Neuronal stem cell (in vitro differentiated cells): ENCODE results near the gene GFI1. TPM values are rescaled to one million over a fixed set of nuclear protein-coding genes. Genes with fewer than 3 reads are reported as not detected.
"Not testable (repeated sequence)": the region's sequence is repeated elsewhere in the genome, so short reads cannot be mapped to it uniquely, and the experiment has no call there.

Experiments used
- DNase-seq: peaks from one replicate; pipeline ENCODE4 v3.0.0-alpha.2; 2013; ENCODE audit warnings: low spot score
- H2AFZ ChIP-seq: one replicate; pipeline ENCODE4 v1.6.1; 2013; ENCODE audit warnings: mild to moderate bottlenecking, low read length, inconsistent platforms
- H2AK5ac ChIP-seq: 2 replicates; pipeline ENCODE4 v1.6.1; 2013; ENCODE audit warnings: low read depth, mild to moderate bottlenecking, inconsistent platforms, low read length, moderate library complexity, mixed read lengths
- H2BK120ac ChIP-seq: 2 replicates; pipeline ENCODE4 v1.6.1; 2013; ENCODE audit warnings: low read depth, mild to moderate bottlenecking, inconsistent platforms, low read length, moderate library complexity, mixed read lengths
- H2BK12ac ChIP-seq: one replicate; pipeline ENCODE4 v1.6.1; 2013; ENCODE audit warnings: low read length, inconsistent platforms
- H2BK15ac ChIP-seq: 2 replicates; pipeline ENCODE4 v1.6.1; 2013; ENCODE audit warnings: mild to moderate bottlenecking, low read length, inconsistent platforms, mixed read lengths
- H2BK5ac ChIP-seq: one replicate; pipeline ENCODE4 v1.6.1; 2013; ENCODE audit warnings: inconsistent platforms, mild to moderate bottlenecking, low read length, moderate library complexity
- H3K14ac ChIP-seq: one replicate; pipeline ENCODE4 v1.6.1; 2013; ENCODE audit warnings: low read length, inconsistent platforms
- H3K18ac ChIP-seq: 2 replicates; pipeline ENCODE4 v1.6.1; 2013; ENCODE audit warnings: low read length, inconsistent platforms
- H3K23ac ChIP-seq: 2 replicates; pipeline ENCODE4 v1.6.1; 2013; ENCODE audit warnings: low read depth, mild to moderate bottlenecking, mixed read lengths, low read length, inconsistent platforms; ENCODE audit not compliant: poor library complexity
- H3K27ac ChIP-seq: replicated peaks from 3 replicates; pipeline ENCODE4 v1.5.1; 2013; ENCODE audit warnings: low read length, inconsistent platforms
- H3K27me3 ChIP-seq, 3 experiments: 2 replicates each; pipeline ENCODE4 v1.6.1; 2013; ENCODE audit warnings: low read length in 3 of 3, mild to moderate bottlenecking in 2 of 3, inconsistent platforms in 1 of 3, low read depth in 1 of 3, mixed read lengths in 1 of 3, moderate library complexity in 1 of 3; ENCODE audit not compliant: control insufficient read depth in 3 of 3, insufficient read depth in 3 of 3
- H3K36me3 ChIP-seq, 2 donors: replicated peaks in 1 of 2; 2 replicates each; pipeline ENCODE4 v1.6.1; 2013; ENCODE audit warnings: low read length in 2 of 2; ENCODE audit not compliant: control insufficient read depth in 2 of 2, insufficient read depth in 2 of 2
- H3K4ac ChIP-seq: 2 replicates; pipeline ENCODE4 v1.6.1; 2013; ENCODE audit warnings: inconsistent platforms, mild to moderate bottlenecking, low read length, moderate library complexity
- H3K4me1 ChIP-seq, 2 donors: 1 replicate in 1 of 2; 2 replicates in 1 of 2; pipeline ENCODE4 v1.6.1; 2013; ENCODE audit warnings: low read length in 2 of 2, low read depth in 1 of 2; ENCODE audit not compliant: control insufficient read depth in 2 of 2, insufficient read depth in 1 of 2
- H3K4me2 ChIP-seq: one replicate; pipeline ENCODE4 v1.6.1; 2013; ENCODE audit warnings: mild to moderate bottlenecking, low read length, inconsistent platforms; ENCODE audit not compliant: insufficient read depth, poor library complexity, severe bottlenecking
- H3K4me3 ChIP-seq, 2 donors: 2 replicates each; pipeline ENCODE4 v1.5.1; 2013; ENCODE audit warnings: low read length in 2 of 2, mild to moderate bottlenecking in 2 of 2, inconsistent platforms in 1 of 2, moderate library complexity in 1 of 2
- H3K79me1 ChIP-seq: one replicate; pipeline ENCODE4 v1.6.1; 2013; ENCODE audit warnings: low read depth, mild to moderate bottlenecking, inconsistent platforms, low read length, moderate library complexity
- H3K9ac ChIP-seq: one replicate; pipeline ENCODE4 v1.6.1; 2013; ENCODE audit warnings: mild to moderate bottlenecking, low read depth, low read length, inconsistent platforms; ENCODE audit not compliant: poor library complexity
- H3K9me3 ChIP-seq, 2 donors: replicated peaks in 1 of 2; 2 replicates each; pipeline versions ENCODE3 to v1.6.1; 2013; ENCODE audit warnings: low read length in 2 of 2, mild to moderate bottlenecking in 2 of 2, inconsistent platforms in 1 of 2, low read depth in 1 of 2, mixed read lengths in 1 of 2, moderate library complexity in 1 of 2; ENCODE audit not compliant: control insufficient read depth in 2 of 2, insufficient read depth in 1 of 2
- H4K8ac ChIP-seq: one replicate; pipeline ENCODE4 v1.6.1; 2013; ENCODE audit warnings: low read depth, mild to moderate bottlenecking, inconsistent platforms, low read length, moderate library complexity
- H4K91ac ChIP-seq: one replicate; pipeline ENCODE4 v1.6.1; 2013; ENCODE audit warnings: low read length, low read depth, mild to moderate bottlenecking, inconsistent platforms; ENCODE audit not compliant: poor library complexity
- WGBS, 2 donors: extraction: QIAGEN DNeasy Blood & Tissue Kit; methylation state at CpG; one replicate each; pipeline ENCODE4 v1.1.7; 2013; ENCODE audit warnings: missing lambda C conversion rate in 2 of 2, mixed read lengths in 1 of 2; ENCODE audit not compliant: insufficient read length in 2 of 2, insufficient replicate concordance in 1 of 2; ENCODE audit errors: extremely low coverage in 2 of 2; 5-methylcytosine and 5-hydroxymethylcytosine counted together
- polyA plus RNA-seq, 2 experiments: library from polyadenylated mRNA; stranded (reverse); fragments of 200-250 nt; gene quantifications; one replicate each; pipeline ENCODE4 v1.2.3, GENCODE V29; 2013

GFI1 gene
- 0.06 TPM for polyA plus RNA-seq (2013, experiment 1 of 2)
- polyA plus RNA-seq (2013, experiment 2 of 2) = 0.10 TPM

DNA sequence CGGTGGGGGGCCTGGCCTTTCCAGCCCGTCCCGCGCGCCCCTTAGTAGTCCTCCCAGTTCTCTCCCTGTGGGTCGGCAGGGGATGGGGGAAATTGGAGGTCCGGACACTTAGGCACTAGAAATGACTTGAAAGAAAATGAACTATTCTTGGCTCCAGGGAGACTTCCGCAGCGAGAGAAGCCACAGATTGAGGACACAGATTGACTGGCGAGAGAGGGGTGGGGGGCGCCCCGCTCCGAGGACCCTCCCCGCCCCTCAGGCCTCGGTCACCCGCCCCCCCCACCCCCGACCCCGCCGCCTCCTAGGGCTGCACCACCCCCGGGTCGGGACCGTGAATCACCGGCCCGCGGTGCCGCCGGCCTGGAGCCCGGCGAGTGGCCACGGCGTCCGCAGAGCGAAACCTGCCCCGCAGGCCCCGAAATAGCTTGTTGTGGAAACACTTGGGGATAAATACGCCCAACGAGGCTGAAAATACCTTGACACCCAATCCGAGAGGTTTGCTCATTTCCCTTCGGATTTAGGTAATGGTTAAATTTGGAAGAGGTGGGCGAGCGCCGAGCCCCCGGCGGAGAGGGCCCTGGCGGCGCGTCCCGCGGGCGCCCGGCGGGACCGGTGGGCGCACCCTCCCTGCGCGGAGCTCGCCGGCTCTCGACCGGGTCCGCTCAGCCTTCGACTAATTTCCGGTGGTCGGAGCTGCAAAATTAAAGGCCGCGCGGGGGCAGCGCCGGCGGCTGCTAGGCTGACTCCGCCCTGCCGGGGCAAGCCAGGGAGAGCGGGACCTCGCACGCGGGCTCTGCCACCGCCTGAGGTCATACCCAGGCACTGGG, at the start of gene GFI1:
TSS of gene GFI1 (minus strand) at position 675 of the 827 bp plus-strand sequence. CDS start 3,438 bp downstream, outside the sequence.
- H3K4me2 ChIP-seq = peak within 1 kb of the TSS; percentile 69
- no peak within 1 kb of the TSS for H3K4ac ChIP-seq
- H3K4me3 ChIP-seq = peak within 1 kb of the TSS; percentile 29 to 78
- H3K27me3 ChIP-seq = peaks cover 50 to 91% (median 76%) of the 10 kb centered on the region in 3 experiments
- no peaks in the 10 kb centered on the region for H3K9me3 ChIP-seq
- no peak within 1 kb of the TSS for H4K91ac ChIP-seq
- DNase-seq = peak; percentile 35
- H3K14ac ChIP-seq = peak within 1 kb of the TSS; percentile 38
- no peak within 1 kb of the TSS for H4K8ac ChIP-seq
- H3K27ac ChIP-seq = no peak within 1 kb of the TSS
- H2BK15ac ChIP-seq = no peak within 1 kb of the TSS
- H2BK5ac ChIP-seq = no peak within 1 kb of the TSS
- H3K79me1 ChIP-seq = no peaks in the 10 kb centered on the region
- no peak within 1 kb of the TSS for H2AK5ac ChIP-seq
- no peaks in the 10 kb centered on the region for H3K36me3 ChIP-seq
- H3K9ac ChIP-seq = no peak within 1 kb of the TSS
- H3K4me1 ChIP-seq = peaks cover 19 to 20% of the 10 kb centered on the region in 2 donors
- no peak within 1 kb of the TSS for H2BK12ac ChIP-seq
- peak within 1 kb of the TSS; percentile 90 for H2AFZ ChIP-seq
- no peak within 1 kb of the TSS for H2BK120ac ChIP-seq
- no CpG with 5 or more reads among the region's 77 CpGs for WGBS, 2 donors
- H3K18ac ChIP-seq = peak within 1 kb of the TSS; percentile 71
- H3K23ac ChIP-seq = peak within 1 kb of the TSS; percentile 73

DNA sequence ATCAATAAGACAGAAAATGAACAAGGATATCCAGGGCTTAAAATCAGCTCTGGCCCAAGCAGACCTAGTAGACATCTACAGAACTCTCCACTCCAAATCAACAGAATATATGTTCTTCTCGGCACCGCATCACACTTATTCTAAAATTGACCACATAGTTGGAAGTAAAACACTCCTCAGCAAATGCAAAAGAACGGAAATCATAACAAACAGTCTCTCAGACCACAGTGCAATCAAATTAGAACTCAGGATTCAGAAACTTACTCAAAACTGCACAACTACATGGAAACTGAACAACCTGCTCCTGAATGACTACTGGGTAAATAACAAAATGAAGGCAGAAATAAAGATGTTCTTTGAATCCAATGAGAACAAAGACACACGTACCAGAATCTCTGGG, 45.6 kb upstream of the GFI1 start:
- not testable (repeated sequence) for H3K4me3 ChIP-seq, H3K4me2 ChIP-seq, H3K18ac ChIP-seq, H2BK15ac ChIP-seq, H3K4ac ChIP-seq, DNase-seq, H3K9ac ChIP-seq, H2AFZ ChIP-seq, H3K23ac ChIP-seq, H3K27me3 ChIP-seq, H2AK5ac ChIP-seq, H2BK12ac ChIP-seq, H3K4me1 ChIP-seq, H3K79me1 ChIP-seq, H4K91ac ChIP-seq, H3K27ac ChIP-seq, H2BK5ac ChIP-seq, H4K8ac ChIP-seq, H3K9me3 ChIP-seq, H3K14ac ChIP-seq, H2BK120ac ChIP-seq, H3K36me3 ChIP-seq
- WGBS, 2 donors = no CpG with 5 or more reads among the region's 4 CpGs

DNA sequence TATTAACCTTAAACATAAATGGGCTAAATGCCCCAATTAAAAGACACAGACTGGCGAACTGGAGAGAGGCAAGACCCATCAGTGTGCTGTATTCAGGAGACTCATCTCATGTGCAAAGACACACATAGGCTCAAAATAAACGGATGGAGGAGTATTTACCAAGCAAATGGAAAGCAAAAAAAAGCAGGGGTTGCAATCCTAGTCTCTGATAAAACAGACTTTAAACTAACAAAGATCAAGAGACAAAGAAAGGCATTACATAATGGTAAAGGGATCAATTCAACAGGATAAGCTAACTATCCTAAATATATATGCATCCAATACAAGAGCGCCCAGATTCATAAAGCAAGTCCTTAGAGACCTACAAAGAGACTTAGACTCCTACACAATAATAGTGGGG, 45.2 kb upstream of the GFI1 start:
- H3K27me3 ChIP-seq, H2AK5ac ChIP-seq, H3K23ac ChIP-seq, H3K27ac ChIP-seq, H2BK12ac ChIP-seq, H2BK5ac ChIP-seq, DNase-seq, H3K4ac ChIP-seq, H4K8ac ChIP-seq, H3K79me1 ChIP-seq, H3K14ac ChIP-seq, H3K4me3 ChIP-seq, H3K9me3 ChIP-seq, H2BK15ac ChIP-seq, H3K4me2 ChIP-seq, H3K36me3 ChIP-seq, H3K18ac ChIP-seq, H3K9ac ChIP-seq, H2AFZ ChIP-seq, H4K91ac ChIP-seq, H3K4me1 ChIP-seq, H2BK120ac ChIP-seq: not testable (repeated sequence)
- WGBS, 2 donors = no CpG with 5 or more reads among the region's 3 CpGs

DNA sequence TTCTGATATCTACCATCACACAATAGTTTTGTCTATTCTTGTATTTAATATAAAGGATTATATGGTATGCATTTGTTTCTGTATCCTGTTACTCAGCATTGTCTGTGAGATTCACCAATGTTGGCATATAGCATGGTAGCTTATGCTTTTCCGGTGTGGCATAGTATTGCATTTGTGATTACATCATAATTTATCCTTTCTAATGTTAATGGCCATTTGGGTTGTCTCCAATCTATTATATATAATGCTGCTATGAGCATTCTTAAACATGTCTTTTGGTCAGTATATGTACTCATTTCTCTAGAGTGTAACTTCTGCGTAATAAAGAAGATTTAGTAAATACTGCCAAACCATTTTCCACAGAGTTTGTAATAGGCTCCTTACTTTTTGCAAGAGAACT, 40.9 kb upstream of the GFI1 start:
- Histone ChIP-seq H2AFZ (no peak overlapping the region), H3K14ac (no peak overlapping the region), H2AK5ac (no peak overlapping the region), H3K4ac (no peak overlapping the region), H3K4me2 (no peak overlapping the region), H2BK5ac (no peak overlapping the region), H3K4me3 (no peak overlapping the region), H3K4me1 (no peaks in the 10 kb centered on the region), H4K8ac (no peak overlapping the region), H3K27me3 (no peaks in the 10 kb centered on the region), H3K79me1 (no peaks in the 10 kb centered on the region), H2BK15ac (no peak overlapping the region), H3K23ac (no peak overlapping the region), H3K36me3 (no peaks in the 10 kb centered on the region), H2BK120ac (no peak overlapping the region), H3K18ac (no peak overlapping the region), H2BK12ac (no peak overlapping the region), H3K27ac (no peak overlapping the region), H3K9ac (no peak overlapping the region), H3K9me3 (no peaks in the 10 kb centered on the region), H4K91ac (no peak overlapping the region)
- DNase-seq = no peak
- no CpG with 5 or more reads among the region's 2 CpGs for WGBS, 2 donors
